ENCODE measurements around the gene FBXL17. TPM values are rescaled to one million over a fixed set of nuclear protein-coding genes. Genes with fewer than 3 reads are reported as not detected.

Gene FBXL17
- total RNA-seq, 4 donors from 2014 or later = 10.7 to 31.6 (median 22.1) TPM

DNA sequence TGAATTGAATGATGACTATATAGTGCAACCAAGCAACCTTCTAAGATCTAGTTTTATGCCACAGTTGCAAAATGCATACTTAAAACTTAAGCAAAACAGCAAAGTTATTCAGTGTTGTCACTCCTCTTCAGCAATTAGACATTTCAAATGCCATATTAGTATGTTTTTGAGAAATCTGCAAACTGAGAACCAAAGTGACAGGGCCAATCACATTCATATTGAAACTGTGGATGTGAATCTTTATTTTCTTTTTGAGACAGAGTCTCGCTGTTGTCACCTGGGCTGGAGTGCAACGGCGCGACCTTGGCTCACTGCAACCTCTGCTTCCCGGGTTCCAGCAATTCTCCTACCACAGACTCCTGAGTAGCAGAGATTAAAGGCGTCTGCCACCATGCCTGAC, 461.9 kb downstream of the FBXL17 start:
- Histone ChIP-seq H3K27me3 (no peaks in the 10 kb centered on the region), H3K9me3 (no peaks in the 10 kb centered on the region), H3K36me3 (no peaks in the 10 kb centered on the region), H3K4me3 (no peak overlapping the region), H3K27ac (no peak overlapping the region), H3K4me1 (no peaks in the 10 kb centered on the region)
- DNase-seq = no peak
- TF ChIP-seq, protein P1, sequence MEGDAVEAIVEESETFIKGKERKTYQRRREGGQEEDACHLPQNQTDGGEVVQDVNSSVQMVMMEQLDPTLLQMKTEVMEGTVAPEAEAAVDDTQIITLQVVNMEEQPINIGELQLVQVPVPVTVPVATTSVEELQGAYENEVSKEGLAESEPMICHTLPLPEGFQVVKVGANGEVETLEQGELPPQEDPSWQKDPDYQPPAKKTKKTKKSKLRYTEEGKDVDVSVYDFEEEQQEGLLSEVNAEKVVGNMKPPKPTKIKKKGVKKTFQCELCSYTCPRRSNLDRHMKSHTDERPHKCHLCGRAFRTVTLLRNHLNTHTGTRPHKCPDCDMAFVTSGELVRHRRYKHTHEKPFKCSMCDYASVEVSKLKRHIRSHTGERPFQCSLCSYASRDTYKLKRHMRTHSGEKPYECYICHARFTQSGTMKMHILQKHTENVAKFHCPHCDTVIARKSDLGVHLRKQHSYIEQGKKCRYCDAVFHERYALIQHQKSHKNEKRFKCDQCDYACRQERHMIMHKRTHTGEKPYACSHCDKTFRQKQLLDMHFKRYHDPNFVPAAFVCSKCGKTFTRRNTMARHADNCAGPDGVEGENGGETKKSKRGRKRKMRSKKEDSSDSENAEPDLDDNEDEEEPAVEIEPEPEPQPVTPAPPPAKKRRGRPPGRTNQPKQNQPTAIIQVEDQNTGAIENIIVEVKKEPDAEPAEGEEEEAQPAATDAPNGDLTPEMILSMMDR (IDR thresholded peaks at IDR 0.05) = no peak
- TF ChIP-seq POLR2A (IDR thresholded peaks at IDR 0.05) = no peak

- no peak for DNase-seq
- Histone ChIP-seq H3K9me3 (no peaks in the 10 kb centered on the region), H3K36me3 (no peaks in the 10 kb centered on the region), H3K4me3 (no peak overlapping the region), H3K4me1 (no peaks in the 10 kb centered on the region), H3K27ac (no peak overlapping the region), H3K27me3 (no peaks in the 10 kb centered on the region)
- TF ChIP-seq POLR2A (IDR thresholded peaks at IDR 0.05) = no peak
- TF ChIP-seq, protein P1 (IDR thresholded peaks at IDR 0.05) = no peak
These were observed 462.5 kb downstream of the FBXL17 start for GRCh38 chr5:107919361-107919760.

DNA sequence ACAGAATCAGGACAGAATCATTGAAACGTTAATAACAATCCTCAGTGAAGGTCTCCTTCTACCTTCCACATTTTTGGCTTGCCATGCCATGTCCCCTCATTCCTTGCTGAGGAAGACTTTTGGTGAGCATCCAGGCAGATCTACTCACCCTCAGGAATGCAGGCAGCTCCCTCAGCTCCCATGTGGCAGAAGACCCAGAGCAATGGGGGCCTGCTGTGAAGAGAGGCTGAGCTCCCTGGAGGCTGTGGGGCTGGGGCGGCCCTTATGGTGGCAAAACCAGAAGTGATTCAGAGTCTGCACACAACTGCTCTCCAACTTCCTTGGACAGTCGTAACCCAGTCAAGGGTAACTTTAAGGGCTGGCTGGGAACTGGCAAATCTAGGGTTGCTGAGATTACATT, 463.9 kb downstream of the FBXL17 start:
- no peak overlapping the region for H3K4me3 ChIP-seq
- H3K27ac ChIP-seq = no peak overlapping the region
- no peaks in the 10 kb centered on the region for H3K4me1 ChIP-seq
- DNase-seq = no peak
- no peaks in the 10 kb centered on the region for H3K9me3 ChIP-seq
- TF ChIP-seq POLR2A (IDR thresholded peaks at IDR 0.05) = no peak
- TF ChIP-seq, protein P1 (IDR thresholded peaks at IDR 0.05) = no peak
- no peaks in the 10 kb centered on the region for H3K27me3 ChIP-seq
- H3K36me3 ChIP-seq = no peaks in the 10 kb centered on the region

DNA sequence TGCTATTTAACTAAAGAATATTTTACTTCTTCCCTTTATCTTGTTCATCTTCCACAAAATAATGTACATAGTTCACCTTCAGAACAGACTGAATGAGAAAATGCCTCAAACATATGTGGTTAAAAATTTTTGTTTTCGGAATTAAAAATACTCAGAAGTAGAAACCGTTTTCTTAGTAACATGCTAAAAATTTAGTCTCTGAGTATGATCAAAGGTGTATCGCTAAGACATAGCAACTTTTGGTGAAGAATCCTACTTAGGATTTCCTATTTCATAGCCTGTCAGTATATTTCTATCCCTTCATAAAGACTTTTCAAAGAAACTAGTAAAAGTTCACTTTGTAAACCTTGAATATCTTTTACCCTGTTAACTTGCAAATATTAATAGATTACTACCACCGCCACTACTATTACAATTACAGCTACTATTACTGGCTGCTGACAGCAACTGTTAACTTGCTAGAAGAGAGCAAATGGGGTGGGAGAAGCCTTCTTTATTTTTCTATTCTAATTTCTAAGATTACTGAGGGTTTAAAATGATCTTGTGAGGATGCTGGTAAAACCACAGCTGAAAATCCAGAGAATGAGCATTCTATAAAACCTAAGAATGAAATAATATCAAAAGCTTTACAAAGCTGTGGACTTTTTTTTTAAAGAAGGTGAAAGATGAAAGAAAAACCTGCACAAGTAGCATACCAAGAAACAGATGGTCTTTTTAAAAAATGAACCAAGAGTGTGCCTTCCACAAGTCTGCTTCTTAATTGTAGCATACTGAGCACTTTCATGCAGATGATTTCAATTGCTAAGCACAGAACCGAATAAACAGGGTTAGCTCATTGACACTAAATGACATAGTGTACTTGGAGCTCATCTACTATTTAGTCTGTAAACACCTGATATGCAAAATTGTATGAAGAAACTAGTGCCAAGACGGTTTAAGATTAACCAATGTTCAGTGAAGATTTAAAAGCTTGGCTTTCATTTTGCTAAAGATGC, 464.9 kb downstream of the FBXL17 start:
- no peaks in the 10 kb centered on the region for H3K36me3 ChIP-seq
- DNase-seq = no peak
- no peaks in the 10 kb centered on the region for H3K4me1 ChIP-seq
- no peaks in the 10 kb centered on the region for H3K9me3 ChIP-seq
- no peaks in the 10 kb centered on the region for H3K27me3 ChIP-seq
- no peak overlapping the region for H3K27ac ChIP-seq
- no peak for TF ChIP-seq POLR2A (IDR thresholded peaks at IDR 0.05)
- TF ChIP-seq, protein P1 (IDR thresholded peaks at IDR 0.05) = no peak
- H3K4me3 ChIP-seq = no peak overlapping the region

GRCh38 chr5:107915176-107915812, 466.6 kb downstream of the FBXL17 start:
- Histone ChIP-seq H3K4me1 (no peaks in the 10 kb centered on the region), H3K4me3 (no peak overlapping the region), H3K36me3 (no peaks in the 10 kb centered on the region), H3K9me3 (no peaks in the 10 kb centered on the region), H3K27ac (no peak overlapping the region), H3K27me3 (no peaks in the 10 kb centered on the region)
- no peak for TF ChIP-seq POLR2A (IDR thresholded peaks at IDR 0.05)
- TF ChIP-seq, protein P1 (IDR thresholded peaks at IDR 0.05) = no peak
- DNase-seq = no peak

All from Peyer's patch (tissue), 4 donors.